LNCaP clone FGC (cell line): ENCODE results near the gene DENND5B.
"Not testable (repeated sequence)": the region's sequence is repeated elsewhere in the genome, so short reads cannot be mapped to it uniquely, and the experiment has no call there.

ENCODE experiments used
- DNase-seq: peaks from one replicate; pipeline ENCODE4 v3.0.0-alpha.2; 2011; ENCODE audit warnings: low read depth
- H3K4me3 ChIP-seq: 2 replicates; pipeline ENCODE4 v1.5.1; 2011; ENCODE audit warnings: mild to moderate bottlenecking, low read depth, low read length, control low read depth
- TF ChIP-seq, protein P1 (sequence below): IDR thresholded peaks from 2 replicates; pipeline ENCODE4 v1.5.1; 2012; ENCODE audit warnings: mild to moderate bottlenecking; ENCODE audit not compliant: control insufficient read depth, insufficient read depth; ENCODE audit errors: extremely low read depth

The DENND5B gene

DNA sequence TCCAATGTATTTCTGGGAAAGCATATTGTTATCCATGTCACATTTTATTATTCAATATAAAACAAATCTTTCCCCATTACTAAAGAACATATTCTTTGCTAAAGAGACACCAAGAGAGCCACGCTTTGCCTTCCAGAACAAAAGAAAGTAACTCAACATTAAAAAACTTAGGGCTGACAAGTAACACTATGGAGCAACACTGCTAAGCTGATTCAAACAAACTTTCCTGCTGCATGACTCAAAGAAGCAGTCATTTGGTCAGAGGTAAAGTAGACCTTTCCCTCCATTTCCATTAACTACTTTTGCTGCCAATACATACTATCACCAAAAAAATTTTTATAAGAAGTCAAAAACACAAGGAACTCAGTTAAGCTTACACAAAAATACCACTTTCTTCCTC lies 83.0 kb downstream of the DENND5B start:
- no peak overlapping the region for H3K4me3 ChIP-seq
- no peak for DNase-seq
- TF ChIP-seq, protein P1, sequence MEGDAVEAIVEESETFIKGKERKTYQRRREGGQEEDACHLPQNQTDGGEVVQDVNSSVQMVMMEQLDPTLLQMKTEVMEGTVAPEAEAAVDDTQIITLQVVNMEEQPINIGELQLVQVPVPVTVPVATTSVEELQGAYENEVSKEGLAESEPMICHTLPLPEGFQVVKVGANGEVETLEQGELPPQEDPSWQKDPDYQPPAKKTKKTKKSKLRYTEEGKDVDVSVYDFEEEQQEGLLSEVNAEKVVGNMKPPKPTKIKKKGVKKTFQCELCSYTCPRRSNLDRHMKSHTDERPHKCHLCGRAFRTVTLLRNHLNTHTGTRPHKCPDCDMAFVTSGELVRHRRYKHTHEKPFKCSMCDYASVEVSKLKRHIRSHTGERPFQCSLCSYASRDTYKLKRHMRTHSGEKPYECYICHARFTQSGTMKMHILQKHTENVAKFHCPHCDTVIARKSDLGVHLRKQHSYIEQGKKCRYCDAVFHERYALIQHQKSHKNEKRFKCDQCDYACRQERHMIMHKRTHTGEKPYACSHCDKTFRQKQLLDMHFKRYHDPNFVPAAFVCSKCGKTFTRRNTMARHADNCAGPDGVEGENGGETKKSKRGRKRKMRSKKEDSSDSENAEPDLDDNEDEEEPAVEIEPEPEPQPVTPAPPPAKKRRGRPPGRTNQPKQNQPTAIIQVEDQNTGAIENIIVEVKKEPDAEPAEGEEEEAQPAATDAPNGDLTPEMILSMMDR: no peak

GRCh38 chr12:31506515-31507306 lies 84.2 kb downstream of the DENND5B start:
- no peak overlapping the region for H3K4me3 ChIP-seq
- no peak for DNase-seq
- TF ChIP-seq, protein P1: no peak

DNA sequence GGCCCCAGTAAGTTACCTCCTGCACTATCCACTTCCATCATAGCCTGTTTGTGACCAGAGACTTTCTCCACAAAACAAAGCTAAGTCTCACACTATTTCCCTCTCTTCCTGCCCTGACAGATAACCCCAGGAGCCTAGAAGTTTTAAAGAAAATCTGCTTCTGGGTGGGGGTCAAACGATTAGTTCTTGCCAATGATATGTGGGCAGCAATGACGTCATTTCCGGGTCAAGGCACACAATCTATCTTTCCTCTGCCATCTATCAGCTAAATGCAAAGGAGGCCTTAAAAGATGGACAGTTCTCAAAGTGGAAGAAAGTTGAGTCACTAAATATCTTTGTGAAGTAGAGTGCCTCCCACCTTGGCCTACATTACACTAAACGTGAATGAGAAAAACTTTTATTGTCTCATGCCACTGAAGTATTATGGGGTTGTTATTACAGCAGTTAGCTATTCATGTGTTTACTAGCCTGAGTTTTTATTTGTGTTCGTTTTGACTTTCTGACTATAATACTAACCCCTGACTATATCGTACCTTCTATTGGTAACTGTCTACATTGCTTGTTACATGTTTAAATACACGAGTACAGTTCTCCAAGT lies 86.2 kb downstream of the DENND5B start:
- TF ChIP-seq, protein P1: no peak
- no peak for DNase-seq
- H3K4me3 ChIP-seq: no peak overlapping the region

GRCh38 chr12:31501014-31501413 lies 89.9 kb downstream of the DENND5B start:
- DNase-seq, H3K4me3 ChIP-seq: not testable (repeated sequence)

GRCh38 chr12:31499567-31499966 lies 91.4 kb downstream of the DENND5B start:
- DNase-seq: no peak
- TF ChIP-seq, protein P1: no peak
- H3K4me3 ChIP-seq: no peak overlapping the region

DNA sequence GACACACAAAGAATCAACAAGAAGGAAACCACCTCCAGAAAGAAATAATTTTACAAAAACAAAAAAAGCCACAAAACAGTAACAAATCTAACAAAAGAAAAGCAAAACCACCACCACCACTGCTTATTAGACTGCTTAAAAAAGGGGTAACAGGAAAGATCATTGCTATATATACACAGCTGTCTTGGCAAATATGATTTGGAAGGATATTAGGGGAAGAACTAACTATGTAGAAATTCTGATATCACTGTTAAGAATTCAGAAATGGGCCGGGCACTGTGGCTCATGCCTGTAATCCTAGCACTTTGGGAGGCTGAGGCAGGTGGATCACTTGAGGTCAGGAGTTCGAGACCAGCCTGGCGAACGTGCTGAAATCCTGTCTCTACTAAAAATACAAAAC lies 92.5 kb downstream of the DENND5B start:
- no peak for DNase-seq
- no peak overlapping the region for H3K4me3 ChIP-seq
- TF ChIP-seq, protein P1: no peak

DNA sequence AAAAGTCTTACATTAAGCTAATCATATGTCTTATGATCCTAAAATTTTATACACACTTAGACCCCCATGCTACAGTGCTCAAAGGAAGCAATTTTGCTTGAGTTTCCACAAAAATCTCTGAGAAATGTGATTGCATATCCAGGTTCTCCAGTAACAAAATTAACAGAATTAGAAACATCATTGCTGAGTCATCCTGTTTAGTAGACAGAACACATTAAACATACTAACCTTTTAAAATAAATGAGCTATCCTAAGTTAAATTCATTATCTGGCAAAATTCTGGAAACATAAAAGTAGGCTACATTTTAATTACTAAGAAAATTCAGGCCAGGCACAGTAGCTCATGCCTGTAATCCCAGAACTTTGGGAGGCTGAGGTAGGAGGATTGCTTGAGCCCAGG lies 94.7 kb downstream of the DENND5B start:
- H3K4me3 ChIP-seq: no peak overlapping the region
- TF ChIP-seq, protein P1: no peak
- no peak for DNase-seq
